Gastroesophageal sphincter (tissue), 4 donors: ENCODE results near the gene SQSTM1. TPM values are rescaled to one million over a fixed set of nuclear protein-coding genes. Genes with fewer than 3 reads are reported as not detected.

Experiments
- ATAC-seq: fragments of 150-250 bp; one replicate; pipeline ENCODE4 v1.9.1; 2016; ENCODE audit warnings: mild to moderate bottlenecking, moderate library complexity
- H3K27ac ChIP-seq, 4 donors: fragments of 200-600 bp; sonication (generic) in 3 of 4; 1 replicate in 3 of 4; 2 replicates in 1 of 4; pipeline ENCODE4 v1.5.1; 2016 to 2019
- H3K27me3 ChIP-seq: fragments of 200-600 bp; sonication (generic); one replicate; pipeline ENCODE4 v1.5.1; 2019
- H3K36me3 ChIP-seq, 2 donors: fragments of 200-600 bp; sonication (generic); one replicate each; pipeline ENCODE4 v1.5.1; 2019; ENCODE audit warnings: control low read depth in 1 of 2
- H3K4me1 ChIP-seq, 3 donors: fragments of 200-600 bp; sonication (generic); 1 replicate in 2 of 3; 2 replicates in 1 of 3; pipeline ENCODE4 v1.5.1; 2016 to 2019; ENCODE audit warnings: control low read depth in 2 of 3
- H3K4me3 ChIP-seq, 2 donors: fragments of 200-600 bp; sonication (generic); one replicate each; pipeline ENCODE4 v1.5.1; 2019; ENCODE audit warnings: mild to moderate bottlenecking in 1 of 2, moderate library complexity in 1 of 2
- H3K9me3 ChIP-seq, 3 donors: fragments of 200-600 bp; sonication (generic); one replicate each; pipeline ENCODE4 v1.5.1; 2017 to 2019; ENCODE audit warnings: control low read depth in 2 of 3
- EP300 ChIP-seq: sonication (generic); formaldehyde crosslinking; IDR thresholded peaks from one replicate; pipeline ENCODE4 v1.6.1; 2017; ENCODE audit warnings: antibody characterized with exemption, mild to moderate bottlenecking
- POLR2A ChIP-seq, 2 donors: fragments of 450-650 bp; IDR thresholded peaks; one replicate each; pipeline ENCODE4 v1.6.1; 2017; ENCODE audit warnings: antibody characterized with exemption in 2 of 2, mild to moderate bottlenecking in 2 of 2, moderate library complexity in 1 of 2
- POLR2AphosphoS5 ChIP-seq: sonication (generic); formaldehyde crosslinking; IDR thresholded peaks from one replicate; pipeline ENCODE4 v1.6.1; 2017; ENCODE audit warnings: antibody characterized with exemption
- WGBS, 2 donors: methylation state at CpG; one replicate each; pipeline ENCODE4 v1.1.5; 2018; ENCODE audit warnings: low coverage in 1 of 2; 5-methylcytosine and 5-hydroxymethylcytosine counted together
- total RNA-seq, 4 donors: library from RNA; depleted of rRNA; stranded (reverse); fragments of >200 nt; gene quantifications; one replicate each; pipeline ENCODE4 v1.1.0, GENCODE V29; 2016
- TF ChIP-seq, protein P1 (sequence below), 4 experiments: fragments of 200-600 bp in 2 of 4; fragments of 450-650 bp in 2 of 4; sonication (generic) in 1 of 4; IDR thresholded peaks; one replicate each; pipeline ENCODE4 v1.5.1; 2017 to 2019; ENCODE audit warnings: antibody characterized with exemption in 4 of 4, mild to moderate bottlenecking in 2 of 4, moderate library complexity in 2 of 4

Gene SQSTM1
- total RNA-seq, 4 donors from 2014 or later: 305 to 485 (median 408) TPM

DNA sequence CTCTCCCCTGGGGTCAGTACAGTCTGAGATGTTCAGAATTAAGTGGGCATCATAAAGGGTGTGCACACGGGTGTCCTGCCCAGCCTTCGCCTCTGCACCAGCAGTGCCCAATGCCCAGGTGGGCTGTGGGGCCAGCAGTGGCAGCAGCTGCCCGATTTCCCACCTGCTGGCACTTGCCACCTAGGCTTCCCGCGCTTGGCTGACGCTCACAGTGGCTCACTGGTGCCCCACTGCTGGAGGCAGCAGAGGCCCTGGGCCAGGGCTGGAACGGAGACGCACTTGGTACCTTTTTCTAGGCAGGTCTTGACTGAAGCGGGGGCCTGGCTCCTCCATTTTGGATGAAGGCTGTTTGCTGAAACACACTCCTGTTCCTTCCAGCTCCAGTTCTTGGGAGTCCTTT lies 20.9 kb downstream of the SQSTM1 start:
- H3K9me3 ChIP-seq: peaks cover 0 to 15% (median 0%) of the 10 kb centered on the region in 3 donors
- no peaks in the 10 kb centered on the region for H3K27me3 ChIP-seq
- 80% methylated on average over 1 of the region's 9 CpGs; no CpG with 5 or more reads in 1 of the 2 donors for WGBS, 2 donors
- H3K36me3 ChIP-seq: peaks cover 0 to 94% of the 10 kb centered on the region in 2 donors
- no peak for ATAC-seq
- no peak overlapping the region for H3K4me3 ChIP-seq
- peaks cover 0 to 5% (median under 1%) of the 10 kb centered on the region in 3 donors for H3K4me1 ChIP-seq
- H3K27ac ChIP-seq: no peak overlapping the region
- TF ChIP-seq, protein P1, sequence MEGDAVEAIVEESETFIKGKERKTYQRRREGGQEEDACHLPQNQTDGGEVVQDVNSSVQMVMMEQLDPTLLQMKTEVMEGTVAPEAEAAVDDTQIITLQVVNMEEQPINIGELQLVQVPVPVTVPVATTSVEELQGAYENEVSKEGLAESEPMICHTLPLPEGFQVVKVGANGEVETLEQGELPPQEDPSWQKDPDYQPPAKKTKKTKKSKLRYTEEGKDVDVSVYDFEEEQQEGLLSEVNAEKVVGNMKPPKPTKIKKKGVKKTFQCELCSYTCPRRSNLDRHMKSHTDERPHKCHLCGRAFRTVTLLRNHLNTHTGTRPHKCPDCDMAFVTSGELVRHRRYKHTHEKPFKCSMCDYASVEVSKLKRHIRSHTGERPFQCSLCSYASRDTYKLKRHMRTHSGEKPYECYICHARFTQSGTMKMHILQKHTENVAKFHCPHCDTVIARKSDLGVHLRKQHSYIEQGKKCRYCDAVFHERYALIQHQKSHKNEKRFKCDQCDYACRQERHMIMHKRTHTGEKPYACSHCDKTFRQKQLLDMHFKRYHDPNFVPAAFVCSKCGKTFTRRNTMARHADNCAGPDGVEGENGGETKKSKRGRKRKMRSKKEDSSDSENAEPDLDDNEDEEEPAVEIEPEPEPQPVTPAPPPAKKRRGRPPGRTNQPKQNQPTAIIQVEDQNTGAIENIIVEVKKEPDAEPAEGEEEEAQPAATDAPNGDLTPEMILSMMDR (IDR thresholded peaks at IDR 0.05): no peak
- no peak for TF ChIP-seq POLR2AphosphoS5
- no peak for TF ChIP-seq POLR2A (IDR thresholded peaks at IDR 0.05)
- no peak for TF ChIP-seq EP300

DNA sequence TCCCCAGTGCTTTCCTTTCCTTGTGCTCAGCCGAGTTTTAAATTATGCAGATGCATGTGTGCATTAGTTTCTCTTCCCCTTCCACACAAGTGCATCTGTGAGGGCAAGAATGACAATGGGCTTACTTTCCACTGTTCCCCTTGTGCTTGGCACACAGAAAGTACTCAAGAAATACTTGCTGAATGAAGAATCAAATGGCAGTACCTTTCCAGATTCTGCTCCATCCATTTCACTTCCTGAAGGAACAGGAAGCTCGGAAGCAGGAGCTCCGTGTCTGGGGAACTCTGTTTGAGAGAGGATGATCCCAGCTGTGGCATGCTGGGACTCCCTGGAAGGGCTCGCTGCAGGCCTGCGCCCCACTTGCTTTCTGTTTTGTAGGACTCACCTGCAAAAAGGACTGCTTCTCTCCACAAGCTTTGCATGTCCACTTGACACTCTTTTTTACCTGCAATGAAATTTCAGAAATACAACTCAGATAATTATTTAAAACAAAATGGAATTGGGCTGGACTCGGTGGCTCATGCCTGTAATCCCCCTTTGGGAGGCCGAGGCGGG lies 32.4 kb downstream of the SQSTM1 start:
- no peaks in the 10 kb centered on the region for H3K9me3 ChIP-seq
- ATAC-seq: no peak
- no peaks in the 10 kb centered on the region for H3K27me3 ChIP-seq
- 73 to 82% methylated on average over 3 to 8 of the region's 8 CpGs for WGBS, 2 donors
- TF ChIP-seq POLR2A (IDR thresholded peaks at IDR 0.05): no peak
- no peak for TF ChIP-seq POLR2AphosphoS5
- no peak for TF ChIP-seq EP300
- TF ChIP-seq, protein P1 (IDR thresholded peaks at IDR 0.05): no peak
- peaks cover 0 to 23% (median 0%) of the 10 kb centered on the region in 3 donors for H3K4me1 ChIP-seq
- peaks cover 0 to 62% of the 10 kb centered on the region in 2 donors for H3K36me3 ChIP-seq
- no peak overlapping the region for H3K4me3 ChIP-seq
- H3K27ac ChIP-seq: no peak overlapping the region

DNA sequence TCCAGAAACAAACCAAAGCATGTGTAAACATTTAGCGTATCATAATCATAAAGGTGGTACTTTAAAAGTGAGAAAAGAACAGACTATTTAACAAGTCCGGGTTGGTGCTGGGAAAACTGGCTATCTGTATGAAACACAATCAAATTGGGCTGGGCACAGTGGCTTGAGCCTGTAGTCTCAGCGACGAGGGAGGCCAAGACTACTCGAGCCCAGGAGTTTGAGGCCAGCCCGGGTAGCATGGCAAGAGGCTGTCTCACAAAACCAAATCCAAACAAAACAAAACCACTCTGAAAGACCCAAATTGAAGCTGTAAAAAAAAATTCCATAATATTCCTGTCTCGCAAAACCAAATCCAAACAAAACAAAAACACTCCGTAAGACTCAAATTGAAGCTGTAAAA lies 33.7 kb downstream of the SQSTM1 start:
- TF ChIP-seq POLR2A (IDR thresholded peaks at IDR 0.05) (no peak), EP300 (no peak), POLR2AphosphoS5 (no peak)
- Histone ChIP-seq H3K36me3 (peaks cover 0 to 49% of the 10 kb centered on the region in 2 donors), H3K4me3 (no peak overlapping the region), H3K27me3 (no peaks in the 10 kb centered on the region), H3K4me1 (peaks cover 0 to 27% (median 0%) of the 10 kb centered on the region in 3 donors), H3K27ac (no peak overlapping the region), H3K9me3 (no peaks in the 10 kb centered on the region)
- 88 to 95% methylated on average over 7 to 8 of the region's 8 CpGs for WGBS, 2 donors
- no peak for ATAC-seq

DNA sequence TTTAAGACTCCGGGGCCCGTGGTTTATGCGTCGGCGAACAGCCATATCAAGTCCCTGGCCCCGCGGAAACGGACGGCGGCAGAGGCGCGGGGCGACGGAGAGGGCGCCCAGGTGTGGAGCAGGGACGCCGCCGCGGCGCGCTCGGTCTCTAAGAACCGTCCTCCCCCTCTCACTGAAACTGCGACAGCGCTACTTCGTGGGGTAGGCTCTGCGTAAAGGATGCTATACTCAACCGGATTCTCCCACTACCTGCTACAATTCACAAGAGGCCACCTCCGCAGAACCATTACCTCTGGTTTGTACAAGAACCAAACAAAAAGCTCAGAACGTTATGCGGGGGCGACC lies 37.5 kb downstream of the SQSTM1 start:
- Histone ChIP-seq H3K27ac (peak overlapping the region in 3 of 4 donors; percentile 87 to 91 (median 89)), H3K4me1 (peaks cover 0 to 41% (median 6%) of the 10 kb centered on the region in 3 donors), H3K36me3 (peaks cover 0 to 29% of the 10 kb centered on the region in 2 donors), H3K9me3 (no peaks in the 10 kb centered on the region), H3K4me3 (peak overlapping the region; percentile 53 to 79), H3K27me3 (no peaks in the 10 kb centered on the region)
- ATAC-seq: peak; percentile 39
- WGBS, 2 donors: 0% methylated on average over 5 to 9 of the region's 32 CpGs
- no peak for TF ChIP-seq EP300
- TF ChIP-seq, protein P1 (IDR thresholded peaks at IDR 0.05): no peak
- no peak for TF ChIP-seq POLR2A (IDR thresholded peaks at IDR 0.05)
- TF ChIP-seq POLR2AphosphoS5: no peak

DNA sequence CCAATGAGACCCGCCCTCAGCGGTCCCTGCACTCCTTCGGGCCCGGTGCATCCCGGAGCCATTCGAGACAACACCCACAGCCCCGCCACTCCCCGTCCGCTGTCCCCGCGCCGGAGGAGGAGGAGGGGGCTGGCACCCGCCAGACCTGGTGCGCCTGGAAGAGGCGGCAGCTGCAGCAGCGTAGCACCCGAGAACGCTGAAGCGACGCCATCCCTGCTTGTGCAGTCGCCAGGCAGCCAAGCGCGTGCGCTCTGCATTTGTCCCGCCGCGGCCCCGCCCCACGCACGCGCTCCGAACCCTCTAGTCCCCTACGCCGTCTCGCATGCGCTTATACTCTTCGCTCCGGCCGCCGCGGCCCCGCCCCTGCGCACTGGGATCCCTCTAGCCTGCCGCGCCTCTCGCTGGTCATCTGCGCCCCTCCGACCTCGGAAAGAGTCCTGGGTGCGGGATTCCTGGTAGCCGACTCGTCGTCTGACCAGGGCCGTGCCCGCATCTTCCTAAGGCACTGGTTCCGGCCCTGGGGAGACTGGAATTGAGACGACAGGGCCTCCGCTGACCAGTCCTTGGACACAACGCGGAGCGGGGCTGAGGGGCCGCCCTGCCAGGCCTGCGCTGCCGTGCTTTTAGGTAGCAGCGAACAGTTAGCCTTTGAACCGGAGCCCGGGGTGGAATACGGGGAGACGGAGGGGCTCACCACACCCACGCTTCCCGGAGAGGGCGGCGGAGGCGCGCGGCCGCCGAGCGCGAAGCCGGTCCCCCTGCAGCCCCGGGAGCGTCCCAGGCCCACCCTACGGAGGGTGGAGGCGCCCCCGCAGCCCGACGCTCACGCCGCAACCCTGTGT lies 38.1 kb downstream of the SQSTM1 start, which contains the start of gene MRNIP:
TSS of gene MRNIP (minus strand) at position 232 of the 842 bp plus-strand sequence. CDS start at position 211, 21 bp downstream.
- Histone ChIP-seq H3K4me1 (peaks cover 0 to 41% (median 6%) of the 10 kb centered on the region in 3 donors), H3K9me3 (no peaks in the 10 kb centered on the region)
- WGBS, 2 donors: 0% methylated on average over 1 to 16 of the region's 90 CpGs

More for the DNA sequence above, 38.1 kb downstream of the SQSTM1 start, which contains the start of gene MRNIP:
- peaks cover 0 to 30% of the 10 kb centered on the region in 2 donors for H3K36me3 ChIP-seq
- TF ChIP-seq EP300 (no peak), POLR2AphosphoS5 (peak; percentile 88), POLR2A (IDR thresholded peaks at IDR 0.05) (peak; percentile 45 to 63)
- TF ChIP-seq, protein P1 (IDR thresholded peaks at IDR 0.05): peak in 1 of 4 experiments; percentile 58
- no peaks in the 10 kb centered on the region for H3K27me3 ChIP-seq
- H3K4me3 ChIP-seq: peak within 1 kb of the TSS; percentile 53 to 79
- peak; percentile 99 for ATAC-seq
- H3K27ac ChIP-seq: peak within 1 kb of the TSS; percentile 47 to 91 (median 88)
